GM12864 (cell line): Measurements from ENCODE around the gene ZDHHC8.

Source experiments
- DNase-seq: peaks from one replicate; pipeline ENCODE4 v3.0.0-alpha.2; 2011; ENCODE audit warnings: low read depth
- H3K4me3 ChIP-seq: 2 replicates; pipeline ENCODE4 v1.5.1; 2011; ENCODE audit warnings: mild to moderate bottlenecking, low read depth, low read length, control low read depth
- CTCF ChIP-seq: IDR thresholded peaks from 2 replicates; pipeline ENCODE4 v1.5.1; 2011; ENCODE audit warnings: low read depth, mild to moderate bottlenecking, moderate library complexity, low read length, control low read depth, inconsistent platforms; ENCODE audit errors: missing control alignments

The ZDHHC8 gene

GRCh38 chr22:20153945-20154344, 22.3 kb downstream of the ZDHHC8 start:
- no peak for TF ChIP-seq CTCF
- no peak for DNase-seq
- no peak overlapping the region for H3K4me3 ChIP-seq

- no peak overlapping the region for H3K4me3 ChIP-seq
- peak; percentile 26 for TF ChIP-seq CTCF
- DNase-seq: no peak
These were observed 23.1 kb downstream of the ZDHHC8 start for GRCh38 chr22:20154602-20155187.

GRCh38 chr22:20155330-20156041, 23.9 kb downstream of the ZDHHC8 start:
- H3K4me3 ChIP-seq: no peak overlapping the region
- TF ChIP-seq CTCF: no peak
- no peak for DNase-seq

- no peak for TF ChIP-seq CTCF
- H3K4me3 ChIP-seq: no peak overlapping the region
- DNase-seq: no peak
These were observed 24.4 kb downstream of the ZDHHC8 start for GRCh38 chr22:20156042-20156389.

- H3K4me3 ChIP-seq: no peak overlapping the region
- DNase-seq: peak; percentile 42
- TF ChIP-seq CTCF: peak; percentile 97
These were observed 25.2 kb downstream of the ZDHHC8 start for GRCh38 chr22:20156611-20157429.

DNA sequence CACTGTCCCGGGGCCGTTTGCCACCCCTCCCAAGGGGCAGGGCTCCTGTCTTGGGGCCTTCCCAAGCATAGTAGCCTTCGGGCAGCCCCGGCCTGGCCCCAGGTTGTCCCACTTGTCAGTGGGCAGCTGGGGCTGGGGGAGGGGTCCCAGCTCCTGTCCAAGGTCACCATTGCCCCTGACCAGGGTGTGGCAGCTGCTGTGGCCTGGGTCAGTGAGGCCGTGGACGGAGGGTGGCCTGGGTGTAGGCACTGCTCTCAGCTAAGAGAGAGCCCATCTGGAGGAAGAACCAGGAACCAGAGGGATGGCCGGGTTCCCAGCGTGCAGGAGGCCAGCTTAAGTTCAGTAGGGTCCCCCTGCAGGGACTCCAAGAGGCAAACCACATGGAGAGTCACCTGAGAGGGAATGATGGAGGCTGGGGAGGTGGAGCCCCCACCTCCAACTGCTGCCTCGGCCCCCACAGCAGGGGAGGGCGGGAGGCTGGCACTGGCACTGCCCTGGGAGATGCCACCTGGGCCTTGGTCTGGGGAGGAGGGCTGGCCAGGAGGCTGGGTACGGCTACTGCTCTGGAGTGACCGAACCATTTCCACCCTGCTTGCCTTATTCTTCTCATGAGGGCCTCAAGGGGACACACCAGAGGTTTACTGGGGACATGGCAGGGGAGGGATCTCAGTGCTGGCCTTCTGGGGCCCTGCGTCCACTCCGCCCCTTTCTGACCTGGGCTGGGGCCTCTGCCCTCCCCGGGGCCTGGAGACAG, 26.0 kb downstream of the ZDHHC8 start:
- no peak for TF ChIP-seq CTCF
- H3K4me3 ChIP-seq: no peak overlapping the region
- DNase-seq: no peak
